Trophoblast cell (in vitro differentiated cells and primary cell): ENCODE measurements around the gene IGF1R.

Source experiments
- DNase-seq, 2 donors: peaks; one replicate each; pipeline ENCODE4 v3.0.0-alpha.2; 2016
- H2AFZ ChIP-seq: 2 replicates; pipeline ENCODE4 v1.6.1; 2013; ENCODE audit warnings: low read length, moderate library complexity, mild to moderate bottlenecking; ENCODE audit not compliant: insufficient read depth, poor library complexity
- H2AK5ac ChIP-seq: 2 replicates; pipeline ENCODE4 v1.6.1; 2013; ENCODE audit warnings: mild to moderate bottlenecking, low read length
- H2BK120ac ChIP-seq: 2 replicates; pipeline ENCODE4 v1.6.1; 2013; ENCODE audit warnings: low read length, mild to moderate bottlenecking, moderate library complexity; ENCODE audit not compliant: insufficient read depth, poor library complexity
- H2BK12ac ChIP-seq: 2 replicates; pipeline ENCODE4 v1.6.1; 2013; ENCODE audit warnings: mild to moderate bottlenecking, low read length, moderate library complexity
- H2BK5ac ChIP-seq: 2 replicates; pipeline ENCODE4 v1.6.1; 2013; ENCODE audit warnings: low read length, low read depth, moderate library complexity, mild to moderate bottlenecking; ENCODE audit not compliant: poor library complexity
- H3K14ac ChIP-seq: 2 replicates; pipeline ENCODE4 v1.6.1; 2013; ENCODE audit warnings: mild to moderate bottlenecking, low read length
- H3K18ac ChIP-seq: 2 replicates; pipeline ENCODE4 v1.6.1; 2013; ENCODE audit warnings: mild to moderate bottlenecking, low read length
- H3K23ac ChIP-seq: 2 replicates; pipeline ENCODE4 v1.6.1; 2013; ENCODE audit warnings: low read length
- H3K27ac ChIP-seq: 2 replicates; pipeline ENCODE4 v1.5.1; 2013; ENCODE audit warnings: low read depth, mild to moderate bottlenecking, inconsistent platforms, low read length, moderate library complexity
- H3K27me3 ChIP-seq: 2 replicates; pipeline ENCODE4 v1.6.1; 2013; ENCODE audit warnings: inconsistent platforms, mild to moderate bottlenecking, low read length, moderate library complexity; ENCODE audit not compliant: insufficient read depth
- H3K36me3 ChIP-seq, 2 experiments: 1 replicate in 1 of 2; 2 replicates in 1 of 2; pipeline ENCODE4 v1.6.1; 2013; ENCODE audit warnings: low read length in 2 of 2, mild to moderate bottlenecking in 2 of 2, moderate library complexity in 1 of 2; ENCODE audit not compliant: insufficient read depth in 2 of 2, control insufficient read depth in 1 of 2
- H3K4ac ChIP-seq: 2 replicates; pipeline ENCODE4 v1.6.1; 2013; ENCODE audit warnings: low read depth, mild to moderate bottlenecking, low read length, moderate library complexity
- H3K4me1 ChIP-seq, 2 experiments: 1 replicate in 1 of 2; 2 replicates in 1 of 2; pipeline ENCODE4 v1.6.1; 2013; ENCODE audit warnings: low read length in 2 of 2, mild to moderate bottlenecking in 2 of 2, moderate library complexity in 1 of 2; ENCODE audit not compliant: insufficient read depth in 2 of 2, control insufficient read depth in 1 of 2
- H3K4me2 ChIP-seq: 2 replicates; pipeline ENCODE4 v1.6.1; 2013; ENCODE audit warnings: inconsistent platforms, mild to moderate bottlenecking, low read length, moderate library complexity
- H3K4me3 ChIP-seq: 2 replicates; pipeline ENCODE4 v1.5.1; 2013; ENCODE audit warnings: mild to moderate bottlenecking, low read depth, low read length, inconsistent platforms
- H3K79me1 ChIP-seq: one replicate; pipeline ENCODE4 v1.6.1; 2013; ENCODE audit warnings: low read length
- H3K79me2 ChIP-seq: 2 replicates; pipeline ENCODE4 v1.6.1; 2013; ENCODE audit warnings: low read length, mild to moderate bottlenecking; ENCODE audit not compliant: control insufficient read depth, insufficient read depth, poor library complexity
- H3K9ac ChIP-seq: 2 replicates; pipeline ENCODE4 v1.6.1; 2013; ENCODE audit warnings: mild to moderate bottlenecking, low read length
- H3K9me3 ChIP-seq: 2 replicates; pipeline ENCODE4 v1.6.1; 2013; ENCODE audit warnings: low read depth, mild to moderate bottlenecking, control low read depth, inconsistent platforms, low read length; ENCODE audit not compliant: insufficient read depth
- H4K12ac ChIP-seq: 2 replicates; pipeline ENCODE4 v1.6.1; 2013; ENCODE audit warnings: low read depth, mild to moderate bottlenecking, low read length, moderate library complexity
- H4K8ac ChIP-seq: 2 replicates; pipeline ENCODE4 v1.6.1; 2013; ENCODE audit warnings: low read depth, mild to moderate bottlenecking, low read length, moderate library complexity
- H4K91ac ChIP-seq: one replicate; pipeline ENCODE4 v1.6.1; 2013; ENCODE audit warnings: low read depth, mild to moderate bottlenecking, low read length, moderate library complexity
- WGBS: extraction: QIAGEN DNeasy Blood & Tissue Kit; methylation state at CpG from one replicate; pipeline ENCODE4 v1.1.7; 2013; ENCODE audit warnings: missing lambda C conversion rate; ENCODE audit not compliant: insufficient read length, insufficient coverage; ENCODE audit errors: extremely low coverage; 5-methylcytosine and 5-hydroxymethylcytosine counted together

The IGF1R gene

GRCh38 chr15:98635848-98636247 lies 12.5 kb upstream of the IGF1R start:
- no peak overlapping the region for H2BK120ac ChIP-seq
- H3K14ac ChIP-seq = no peak overlapping the region
- no peaks in the 10 kb centered on the region for H3K79me1 ChIP-seq
- no peaks in the 10 kb centered on the region for H3K9me3 ChIP-seq
- H3K36me3 ChIP-seq = no peaks in the 10 kb centered on the region
- H3K79me2 ChIP-seq = no peaks in the 10 kb centered on the region
- no peak overlapping the region for H3K4me3 ChIP-seq
- H4K8ac ChIP-seq = no peak overlapping the region
- H2AFZ ChIP-seq = no peak overlapping the region
- H3K4me1 ChIP-seq = no peaks in the 10 kb centered on the region
- H3K4ac ChIP-seq = no peak overlapping the region
- no peaks in the 10 kb centered on the region for H3K27me3 ChIP-seq
- H4K12ac ChIP-seq = no peak overlapping the region
- no peak overlapping the region for H3K27ac ChIP-seq
- H3K9ac ChIP-seq = no peak overlapping the region
- H3K4me2 ChIP-seq = no peak overlapping the region
- no peak for DNase-seq
- no peak overlapping the region for H3K18ac ChIP-seq
- no peak overlapping the region for H2BK5ac ChIP-seq
- H2BK12ac ChIP-seq = no peak overlapping the region
- WGBS = no CpG with 5 or more reads among the region's 7 CpGs
- H2AK5ac ChIP-seq = no peak overlapping the region
- H3K23ac ChIP-seq = no peak overlapping the region
- no peak overlapping the region for H4K91ac ChIP-seq

- Histone ChIP-seq H4K12ac (no peak overlapping the region), H3K79me2 (no peaks in the 10 kb centered on the region), H3K27me3 (no peaks in the 10 kb centered on the region), H3K36me3 (no peaks in the 10 kb centered on the region), H3K4me1 (no peaks in the 10 kb centered on the region), H2BK5ac (no peak overlapping the region), H2AFZ (no peak overlapping the region), H2AK5ac (no peak overlapping the region), H3K27ac (no peak overlapping the region), H4K8ac (no peak overlapping the region), H3K4me2 (no peak overlapping the region), H3K23ac (no peak overlapping the region), H3K4me3 (no peak overlapping the region), H3K18ac (no peak overlapping the region), H3K9ac (no peak overlapping the region), H2BK12ac (no peak overlapping the region), H3K4ac (no peak overlapping the region), H3K79me1 (peaks cover 7% of the 10 kb centered on the region), H3K14ac (no peak overlapping the region), H2BK120ac (no peak overlapping the region), H3K9me3 (no peaks in the 10 kb centered on the region), H4K91ac (no peak overlapping the region)
- WGBS = no CpG with 5 or more reads among the region's 4 CpGs
- no peak for DNase-seq
These were observed 5.2 kb upstream of the IGF1R start for GRCh38 chr15:98643115-98643514.

- Histone ChIP-seq H3K9ac (no peak overlapping the region), H3K14ac (no peak overlapping the region), H3K9me3 (no peaks in the 10 kb centered on the region), H4K8ac (no peak overlapping the region), H3K4me3 (no peak overlapping the region), H2AK5ac (no peak overlapping the region), H3K4ac (no peak overlapping the region), H2BK120ac (no peak overlapping the region), H2AFZ (no peak overlapping the region), H3K23ac (no peak overlapping the region), H3K36me3 (no peaks in the 10 kb centered on the region), H3K4me2 (peak overlapping the region; percentile 96), H2BK5ac (no peak overlapping the region), H3K4me1 (no peaks in the 10 kb centered on the region), H3K27me3 (no peaks in the 10 kb centered on the region), H3K79me2 (peaks cover 23% of the 10 kb centered on the region), H4K12ac (no peak overlapping the region), H4K91ac (no peak overlapping the region), H3K27ac (no peak overlapping the region), H2BK12ac (no peak overlapping the region), H3K18ac (no peak overlapping the region), H3K79me1 (peaks cover 33% of the 10 kb centered on the region)
- DNase-seq = no peak
- WGBS = no CpG with 5 or more reads among the region's 7 CpGs
These were observed 1.8 kb upstream of the IGF1R start for GRCh38 chr15:98646546-98647025.

GRCh38 chr15:98647026-98647773 lies 1.1 kb upstream of the IGF1R start:
- Histone ChIP-seq H3K79me1 (peaks cover 33% of the 10 kb centered on the region), H3K23ac (no peak overlapping the region), H3K9me3 (no peaks in the 10 kb centered on the region), H3K36me3 (no peaks in the 10 kb centered on the region), H3K4me2 (peak overlapping the region; percentile 96), H3K14ac (peak overlapping the region; percentile 88), H3K9ac (peak overlapping the region; percentile 89), H4K8ac (peak overlapping the region; percentile 83), H3K79me2 (peaks cover 23% of the 10 kb centered on the region), H2BK12ac (peak overlapping the region; percentile 77), H3K27me3 (no peaks in the 10 kb centered on the region), H3K4ac (peak overlapping the region; percentile 77), H3K27ac (peak overlapping the region; percentile 87), H2BK120ac (peak overlapping the region; percentile 91), H3K18ac (peak overlapping the region; percentile 84), H3K4me1 (no peaks in the 10 kb centered on the region), H2AFZ (peak overlapping the region; percentile 91), H4K12ac (peak overlapping the region; percentile 93), H2AK5ac (no peak overlapping the region), H4K91ac (peak overlapping the region; percentile 97), H2BK5ac (peak overlapping the region; percentile 82), H3K4me3 (peak overlapping the region; percentile 83)
- DNase-seq = peak; percentile 7 to 55
- no CpG with 5 or more reads among the region's 77 CpGs for WGBS
